NB4 (cell line): ENCODE measurements around the gene C15orf61.

Experiments
- DNase-seq: peaks from one replicate; pipeline ENCODE4 v3.0.0; 2010; ENCODE audit warnings: low read depth
- H3K4me3 ChIP-seq: one replicate; pipeline ENCODE4 v1.5.1; 2011; ENCODE audit warnings: mild to moderate bottlenecking, low read depth, low read length, moderate library complexity
- MAX ChIP-seq: IDR thresholded peaks from 2 replicates; pipeline ENCODE4 v1.6.1; 2011; ENCODE audit warnings: low read depth, low read length
- MYC ChIP-seq: IDR thresholded peaks from 2 replicates; pipeline ENCODE4 v1.6.1; 2011; ENCODE audit warnings: low read depth, low read length
- POLR2A ChIP-seq: IDR thresholded peaks from 2 replicates; pipeline ENCODE4 v1.6.1; 2011; ENCODE audit warnings: mild to moderate bottlenecking; ENCODE audit not compliant: insufficient read length; ENCODE audit errors: extremely low read depth
- TF ChIP-seq, protein P1 (sequence below): IDR thresholded peaks from one replicate; pipeline ENCODE4 v1.5.1; 2012; ENCODE audit warnings: low read depth, low read length

The C15orf61 gene

GRCh38 chr15:67511606-67512005 is 9.3 kb upstream of the C15orf61 start:
- no peak for DNase-seq
- TF ChIP-seq MYC = no peak
- TF ChIP-seq POLR2A = no peak
- TF ChIP-seq, protein P1, sequence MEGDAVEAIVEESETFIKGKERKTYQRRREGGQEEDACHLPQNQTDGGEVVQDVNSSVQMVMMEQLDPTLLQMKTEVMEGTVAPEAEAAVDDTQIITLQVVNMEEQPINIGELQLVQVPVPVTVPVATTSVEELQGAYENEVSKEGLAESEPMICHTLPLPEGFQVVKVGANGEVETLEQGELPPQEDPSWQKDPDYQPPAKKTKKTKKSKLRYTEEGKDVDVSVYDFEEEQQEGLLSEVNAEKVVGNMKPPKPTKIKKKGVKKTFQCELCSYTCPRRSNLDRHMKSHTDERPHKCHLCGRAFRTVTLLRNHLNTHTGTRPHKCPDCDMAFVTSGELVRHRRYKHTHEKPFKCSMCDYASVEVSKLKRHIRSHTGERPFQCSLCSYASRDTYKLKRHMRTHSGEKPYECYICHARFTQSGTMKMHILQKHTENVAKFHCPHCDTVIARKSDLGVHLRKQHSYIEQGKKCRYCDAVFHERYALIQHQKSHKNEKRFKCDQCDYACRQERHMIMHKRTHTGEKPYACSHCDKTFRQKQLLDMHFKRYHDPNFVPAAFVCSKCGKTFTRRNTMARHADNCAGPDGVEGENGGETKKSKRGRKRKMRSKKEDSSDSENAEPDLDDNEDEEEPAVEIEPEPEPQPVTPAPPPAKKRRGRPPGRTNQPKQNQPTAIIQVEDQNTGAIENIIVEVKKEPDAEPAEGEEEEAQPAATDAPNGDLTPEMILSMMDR = no peak
- TF ChIP-seq MAX = no peak
- H3K4me3 ChIP-seq = no peak overlapping the region

- TF ChIP-seq, protein P1 = no peak
- TF ChIP-seq MAX (no peak), POLR2A (no peak), MYC (no peak)
- DNase-seq = no peak
- H3K4me3 ChIP-seq = no peak overlapping the region
These were observed 8.8 kb upstream of the C15orf61 start for GRCh38 chr15:67512140-67512539.

- no peak for DNase-seq
- H3K4me3 ChIP-seq = no peak overlapping the region
- no peak for TF ChIP-seq POLR2A
- TF ChIP-seq, protein P1 = no peak
- TF ChIP-seq MAX = no peak
- TF ChIP-seq MYC = no peak
These were observed 7.8 kb upstream of the C15orf61 start for GRCh38 chr15:67512933-67513714.

DNA sequence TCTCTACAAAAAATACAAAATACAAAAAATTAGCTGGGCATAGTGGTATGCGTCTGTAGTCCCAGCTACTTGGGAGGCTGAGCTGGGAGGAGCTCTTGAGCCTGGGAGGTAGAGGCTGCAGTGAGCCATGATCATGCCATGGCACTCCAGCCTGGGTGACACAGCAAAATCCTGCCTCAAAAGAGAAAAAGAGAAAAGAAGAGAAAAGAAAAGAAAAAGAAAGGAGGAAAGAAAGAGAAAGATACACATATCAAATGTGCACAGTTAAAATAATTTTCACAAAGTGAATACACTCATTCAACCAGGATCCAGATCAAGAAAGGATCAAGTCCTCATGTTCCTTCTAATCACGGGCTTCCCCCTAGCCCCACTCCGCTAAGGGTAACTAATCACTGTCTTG is 5.8 kb upstream of the C15orf61 start:
- no peak for DNase-seq
- H3K4me3 ChIP-seq = no peak overlapping the region
- TF ChIP-seq MAX (no peak), POLR2A (no peak), MYC (no peak)
- TF ChIP-seq, protein P1 = no peak

GRCh38 chr15:67515557-67515956 is 5.4 kb upstream of the C15orf61 start:
- no peak overlapping the region for H3K4me3 ChIP-seq
- no peak for DNase-seq
- TF ChIP-seq MYC (no peak), POLR2A (no peak), MAX (no peak)
- TF ChIP-seq, protein P1 = no peak
